ENCODE measurements around the gene STEAP1.

STEAP1 gene

DNA sequence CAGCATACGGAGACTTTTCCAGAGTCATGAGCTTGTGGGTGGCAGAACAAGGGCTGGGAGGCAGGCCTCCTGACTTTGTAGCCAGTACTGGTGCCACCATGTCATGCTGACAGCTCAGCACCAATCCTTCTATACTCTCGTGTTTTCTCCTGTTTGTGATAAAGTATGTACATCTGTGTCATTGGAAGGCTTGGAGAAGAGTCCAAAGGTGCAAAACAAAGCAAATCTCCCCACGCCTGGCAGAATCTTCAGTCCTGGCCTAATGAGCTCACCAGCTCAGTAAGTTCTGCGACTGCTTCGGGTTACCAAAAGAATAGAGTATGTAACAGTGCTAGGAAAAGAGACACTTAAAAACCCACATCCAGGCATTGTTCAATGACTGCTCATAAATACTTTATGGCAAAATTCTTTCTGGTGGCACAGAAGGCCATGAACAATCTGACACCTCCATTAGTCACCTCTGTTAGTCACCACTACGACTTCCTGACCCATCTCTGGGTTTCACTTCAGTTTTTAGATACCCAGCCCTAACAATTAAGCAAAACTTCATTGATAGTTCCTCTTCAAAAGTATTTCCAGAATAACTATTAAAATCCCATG, 24.5 kb downstream of the STEAP1 start:
- H3K4me3 ChIP-seq (replicated peaks; ENCODE audit: insufficient read depth, low read length) = no peak overlapping the region
- H3K27me3 ChIP-seq (ENCODE audit: insufficient read depth, poor library complexity, severe bottlenecking) = peaks cover 2% of the 10 kb centered on the region
- DNase-seq (ENCODE audit: low read depth in 1 of 2, low spot score in 1 of 2) = peak in 1 of 2 experiments; percentile 17
- no peak for TF ChIP-seq GABPA (IDR thresholded peaks at IDR 0.05; ENCODE audit: low read depth)
- TF ChIP-seq POLR2AphosphoS5 (IDR thresholded peaks at IDR 0.05; ENCODE audit: low read depth) = no peak
- TF ChIP-seq, protein P1, sequence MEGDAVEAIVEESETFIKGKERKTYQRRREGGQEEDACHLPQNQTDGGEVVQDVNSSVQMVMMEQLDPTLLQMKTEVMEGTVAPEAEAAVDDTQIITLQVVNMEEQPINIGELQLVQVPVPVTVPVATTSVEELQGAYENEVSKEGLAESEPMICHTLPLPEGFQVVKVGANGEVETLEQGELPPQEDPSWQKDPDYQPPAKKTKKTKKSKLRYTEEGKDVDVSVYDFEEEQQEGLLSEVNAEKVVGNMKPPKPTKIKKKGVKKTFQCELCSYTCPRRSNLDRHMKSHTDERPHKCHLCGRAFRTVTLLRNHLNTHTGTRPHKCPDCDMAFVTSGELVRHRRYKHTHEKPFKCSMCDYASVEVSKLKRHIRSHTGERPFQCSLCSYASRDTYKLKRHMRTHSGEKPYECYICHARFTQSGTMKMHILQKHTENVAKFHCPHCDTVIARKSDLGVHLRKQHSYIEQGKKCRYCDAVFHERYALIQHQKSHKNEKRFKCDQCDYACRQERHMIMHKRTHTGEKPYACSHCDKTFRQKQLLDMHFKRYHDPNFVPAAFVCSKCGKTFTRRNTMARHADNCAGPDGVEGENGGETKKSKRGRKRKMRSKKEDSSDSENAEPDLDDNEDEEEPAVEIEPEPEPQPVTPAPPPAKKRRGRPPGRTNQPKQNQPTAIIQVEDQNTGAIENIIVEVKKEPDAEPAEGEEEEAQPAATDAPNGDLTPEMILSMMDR (IDR thresholded peaks at IDR 0.05; ENCODE audit: insufficient read depth, low read length) = no peak
- TF ChIP-seq, protein P2, sequence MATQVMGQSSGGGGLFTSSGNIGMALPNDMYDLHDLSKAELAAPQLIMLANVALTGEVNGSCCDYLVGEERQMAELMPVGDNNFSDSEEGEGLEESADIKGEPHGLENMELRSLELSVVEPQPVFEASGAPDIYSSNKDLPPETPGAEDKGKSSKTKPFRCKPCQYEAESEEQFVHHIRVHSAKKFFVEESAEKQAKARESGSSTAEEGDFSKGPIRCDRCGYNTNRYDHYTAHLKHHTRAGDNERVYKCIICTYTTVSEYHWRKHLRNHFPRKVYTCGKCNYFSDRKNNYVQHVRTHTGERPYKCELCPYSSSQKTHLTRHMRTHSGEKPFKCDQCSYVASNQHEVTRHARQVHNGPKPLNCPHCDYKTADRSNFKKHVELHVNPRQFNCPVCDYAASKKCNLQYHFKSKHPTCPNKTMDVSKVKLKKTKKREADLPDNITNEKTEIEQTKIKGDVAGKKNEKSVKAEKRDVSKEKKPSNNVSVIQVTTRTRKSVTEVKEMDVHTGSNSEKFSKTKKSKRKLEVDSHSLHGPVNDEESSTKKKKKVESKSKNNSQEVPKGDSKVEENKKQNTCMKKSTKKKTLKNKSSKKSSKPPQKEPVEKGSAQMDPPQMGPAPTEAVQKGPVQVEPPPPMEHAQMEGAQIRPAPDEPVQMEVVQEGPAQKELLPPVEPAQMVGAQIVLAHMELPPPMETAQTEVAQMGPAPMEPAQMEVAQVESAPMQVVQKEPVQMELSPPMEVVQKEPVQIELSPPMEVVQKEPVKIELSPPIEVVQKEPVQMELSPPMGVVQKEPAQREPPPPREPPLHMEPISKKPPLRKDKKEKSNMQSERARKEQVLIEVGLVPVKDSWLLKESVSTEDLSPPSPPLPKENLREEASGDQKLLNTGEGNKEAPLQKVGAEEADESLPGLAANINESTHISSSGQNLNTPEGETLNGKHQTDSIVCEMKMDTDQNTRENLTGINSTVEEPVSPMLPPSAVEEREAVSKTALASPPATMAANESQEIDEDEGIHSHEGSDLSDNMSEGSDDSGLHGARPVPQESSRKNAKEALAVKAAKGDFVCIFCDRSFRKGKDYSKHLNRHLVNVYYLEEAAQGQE (IDR thresholded peaks at IDR 0.05; ENCODE audit: insufficient replicate concordance, low read depth) = no peak
- TF ChIP-seq SPI1 (IDR thresholded peaks at IDR 0.05; ENCODE audit: borderline replicate concordance, low read depth) = no peak
- H3K27ac ChIP-seq (replicated peaks) = no peak overlapping the region

DNA sequence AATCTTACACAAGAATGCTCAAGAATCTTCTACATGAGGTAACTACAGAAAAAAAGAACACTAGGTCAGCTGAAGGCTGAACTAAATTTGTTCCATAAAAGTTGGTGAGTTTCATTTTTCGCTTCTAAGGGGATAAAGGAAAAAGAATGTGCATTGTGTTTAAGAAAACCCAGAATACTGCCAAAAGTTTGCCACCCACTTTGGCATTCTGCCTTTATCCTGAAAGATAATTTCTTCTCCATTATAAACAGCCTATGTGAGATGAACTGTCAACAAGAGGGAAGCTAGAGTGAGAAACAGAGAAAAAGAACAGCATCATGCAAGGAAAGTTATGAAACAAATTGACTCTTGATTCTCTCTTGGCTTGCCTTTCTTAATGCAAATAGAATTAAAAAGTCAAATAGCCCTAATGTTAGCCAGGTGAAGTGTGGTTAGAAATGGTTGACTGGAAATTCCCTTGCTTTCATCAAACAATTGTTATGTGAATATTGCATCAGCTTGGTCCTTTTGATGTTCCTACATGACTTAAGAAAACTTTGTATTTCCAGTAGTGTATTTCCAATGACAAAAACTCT, 25.8 kb downstream of the STEAP1 start:
- no peak for DNase-seq (ENCODE audit: low read depth in 1 of 2, low spot score in 1 of 2)
- TF ChIP-seq, protein P2 (IDR thresholded peaks at IDR 0.05; ENCODE audit: insufficient replicate concordance, low read depth) = no peak
- TF ChIP-seq POLR2AphosphoS5 (IDR thresholded peaks at IDR 0.05; ENCODE audit: low read depth) (no peak), SPI1 (IDR thresholded peaks at IDR 0.05; ENCODE audit: borderline replicate concordance, low read depth) (no peak), GABPA (IDR thresholded peaks at IDR 0.05; ENCODE audit: low read depth) (no peak)
- TF ChIP-seq, protein P1 (IDR thresholded peaks at IDR 0.05; ENCODE audit: insufficient read depth, low read length) = no peak

DNA sequence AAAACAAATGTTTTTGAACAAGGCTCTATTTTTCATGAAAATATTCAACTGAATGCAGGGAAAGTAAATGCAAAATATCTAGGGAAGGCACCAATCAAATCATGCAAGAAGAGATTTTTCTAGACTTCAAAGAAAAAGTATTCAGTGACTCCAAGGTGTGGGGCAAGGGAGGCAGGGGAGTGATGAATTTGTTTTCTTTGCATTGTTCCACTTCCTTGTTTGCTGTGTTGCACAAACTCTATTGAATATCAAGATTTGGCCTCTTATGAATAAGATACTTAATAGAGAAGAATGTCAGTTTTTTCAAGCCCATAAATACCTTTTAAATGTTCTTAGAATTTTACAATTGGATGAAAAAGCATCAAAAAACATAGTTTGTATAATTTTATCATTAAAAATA, 26.4 kb downstream of the STEAP1 start:
- Histone ChIP-seq H3K27ac (replicated peaks) (no peak overlapping the region), H3K27me3 (ENCODE audit: insufficient read depth, poor library complexity, severe bottlenecking) (peaks cover 2% of the 10 kb centered on the region), H3K4me3 (replicated peaks; ENCODE audit: insufficient read depth, low read length) (no peak overlapping the region)
- TF ChIP-seq, protein P2 (IDR thresholded peaks at IDR 0.05; ENCODE audit: insufficient replicate concordance, low read depth) = no peak
- TF ChIP-seq SPI1 (IDR thresholded peaks at IDR 0.05; ENCODE audit: borderline replicate concordance, low read depth) = no peak
- DNase-seq (ENCODE audit: low read depth in 1 of 2, low spot score in 1 of 2) = no peak

More for the DNA sequence above, 25.8 kb downstream of the STEAP1 start:
- Histone ChIP-seq H3K27me3 (ENCODE audit: insufficient read depth, poor library complexity, severe bottlenecking) (peaks cover 2% of the 10 kb centered on the region), H3K27ac (replicated peaks) (no peak overlapping the region), H3K4me3 (replicated peaks; ENCODE audit: insufficient read depth, low read length) (no peak overlapping the region)
